Activated CD8-positive, alpha-beta T cell treated with anti-CD3 and anti-CD28 coated beads for 36 hours (primary cell): ENCODE measurements around the gene RIN3. TPM values are rescaled to one million over a fixed set of nuclear protein-coding genes. Genes with fewer than 3 reads are reported as not detected.

ENCODE experiments used
- ATAC-seq: fragments of 200-7000 bp; cut with Tn5 transposase; one replicate; pipeline ENCODE4 v1.10.0; 2021; ENCODE audit warnings: mild to moderate bottlenecking, moderate library complexity
- CTCF ChIA-PET: fragments of 350-600 bp; sonication (Branson Sonifier 250); formaldehyde crosslinking; loops from one replicate; lab custom pipeline; 2021; ENCODE audit warnings: antibody characterized with exemption; lab: Charles Lee
- POLR2A ChIA-PET: fragments of 350-600 bp; sonication (Branson Sonifier 250); formaldehyde crosslinking; loops from one replicate; lab custom pipeline; 2021; ENCODE audit warnings: antibody characterized with exemption; lab: Charles Lee
- DNase-seq: peaks from one replicate; pipeline ENCODE4 v3.0.0-alpha.2; 2020
- H3K27ac Mint-ChIP-seq: one replicate; pipeline ENCODE4 v1.8.0; 2021; ENCODE audit warnings: mild to moderate bottlenecking, mixed read lengths
- H3K27me3 Mint-ChIP-seq: one replicate; pipeline ENCODE4 v1.8.0; 2021; ENCODE audit warnings: mixed read lengths
- H3K36me3 Mint-ChIP-seq: one replicate; pipeline ENCODE4 v1.8.0; 2021; ENCODE audit warnings: low read depth, mixed read lengths
- H3K4me1 Mint-ChIP-seq: one replicate; pipeline ENCODE4 v1.8.0; 2021; ENCODE audit warnings: low read depth, mixed read lengths
- H3K4me3 Mint-ChIP-seq: one replicate; pipeline ENCODE4 v1.8.0; 2021; ENCODE audit warnings: mild to moderate bottlenecking, moderate library complexity, mixed read lengths
- H3K9me3 Mint-ChIP-seq: one replicate; pipeline ENCODE4 v1.8.0; 2021; ENCODE audit warnings: mixed read lengths
- CTCF ChIP-seq: fragments of 200-600 bp; IDR thresholded peaks from one replicate; pipeline ENCODE4 v1.8.0; 2022; ENCODE audit warnings: antibody characterized with exemption, mild to moderate bottlenecking
- intact Hi-C: fragments of 100-400 bp; cut with micrococcal nuclease; formaldehyde crosslinking; loops from one replicate; pipeline ENCODE4 v1.10.0; 2022
- total RNA-seq, 2 experiments: library from RNA; stranded (reverse); gene quantifications; one replicate each; pipeline ENCODE4 v1.2.3, GENCODE V29; 2021

RIN3 gene
- total RNA-seq, 2 experiments from 2014 or later, result 61.3 to 62.4 TPM

GRCh38 chr14:92685784-92686355, 172.3 kb downstream of the RIN3 start:
- no peaks in the 10 kb centered on the region for H3K9me3 Mint-ChIP-seq
- no peaks in the 10 kb centered on the region for H3K27me3 Mint-ChIP-seq
- no peak for DNase-seq
- H3K27ac Mint-ChIP-seq, result peak overlapping the region; percentile 34
- no peak for TF ChIP-seq CTCF
- H3K4me1 Mint-ChIP-seq, result peaks cover 8% of the 10 kb centered on the region
- H3K36me3 Mint-ChIP-seq, result peaks cover 32% of the 10 kb centered on the region
- H3K4me3 Mint-ChIP-seq, result no peak overlapping the region
- CTCF ChIA-PET, result interaction anchor here (0.6 to 6.0 kb wide), 34 partner anchors 9 to 344 kb away, joined by 3 to 41 read pairs (median 5); no protein-coding TSS in a partner anchor
- POLR2A ChIA-PET, result interaction anchor here (1.0 to 1.3 kb wide), 2 partner anchors 9 kb away, joined by 3 to 4 read pairs; no protein-coding TSS in a partner anchor
- intact Hi-C loops, result no loop called here
- no peak for ATAC-seq

- ATAC-seq (no peak), DNase-seq (no peak)
- intact Hi-C loops, result no loop called here
- TF ChIP-seq CTCF, result no peak
- Mint-ChIP-seq H3K36me3 (peaks cover 27% of the 10 kb centered on the region), H3K27ac (peak overlapping the region; percentile 25), H3K4me3 (no peak overlapping the region), H3K27me3 (no peaks in the 10 kb centered on the region), H3K4me1 (peaks cover 2% of the 10 kb centered on the region), H3K9me3 (no peaks in the 10 kb centered on the region)
- ChIA-PET CTCF (interaction anchor here (0.6 to 6.0 kb wide), 40 partner anchors 9 to 552 kb away, joined by 3 to 41 read pairs (median 4); no protein-coding TSS in a partner anchor), POLR2A (interaction anchor here (1.0 to 1.3 kb wide), 2 partner anchors 9 to 10 kb away, joined by 3 to 4 read pairs; no protein-coding TSS in a partner anchor)
Measured at GRCh38 chr14:92686411-92686899, 172.9 kb downstream of the RIN3 start.

GRCh38 chr14:92686900-92687427, 173.4 kb downstream of the RIN3 start:
- intact Hi-C loops, result no loop called here
- no peaks in the 10 kb centered on the region for H3K9me3 Mint-ChIP-seq
- no peaks in the 10 kb centered on the region for H3K27me3 Mint-ChIP-seq
- DNase-seq, result peak; percentile 67
- peak; percentile 99 for TF ChIP-seq CTCF
- no peak overlapping the region for H3K4me3 Mint-ChIP-seq
- POLR2A ChIA-PET, result no interaction called here
- peak; percentile 81 for ATAC-seq
- CTCF ChIA-PET, result interaction anchor here (0.6 to 6.0 kb wide), 37 partner anchors 9 to 552 kb away, joined by 3 to 41 read pairs (median 5); no protein-coding TSS in a partner anchor
- H3K4me1 Mint-ChIP-seq, result no peaks in the 10 kb centered on the region
- H3K36me3 Mint-ChIP-seq, result peaks cover 23% of the 10 kb centered on the region
- peak overlapping the region; percentile 25 for H3K27ac Mint-ChIP-seq

- ATAC-seq, result no peak
- POLR2A ChIA-PET, result interaction anchor here (0.6 kb wide), 1 partner anchor 53 kb away, joined by 3 read pairs; no protein-coding TSS in a partner anchor
Measured at GRCh38 chr14:92687681-92688433, 174.3 kb downstream of the RIN3 start.

More at GRCh38 chr14:92687681-92688433, 174.3 kb downstream of the RIN3 start:
- intact Hi-C loops, result no loop called here
- H3K4me1 Mint-ChIP-seq, result peaks cover 8% of the 10 kb centered on the region
- H3K36me3 Mint-ChIP-seq, result peaks cover 18% of the 10 kb centered on the region
- no peaks in the 10 kb centered on the region for H3K9me3 Mint-ChIP-seq
- no peaks in the 10 kb centered on the region for H3K27me3 Mint-ChIP-seq
- no peak for TF ChIP-seq CTCF
- CTCF ChIA-PET, result interaction anchor here (0.6 to 6.0 kb wide), 10 partner anchors 11 to 1682 kb away, joined by 3 to 41 read pairs (median 8); no protein-coding TSS in a partner anchor
- DNase-seq, result no peak
- H3K4me3 Mint-ChIP-seq, result no peak overlapping the region
- H3K27ac Mint-ChIP-seq, result no peak overlapping the region
